Kasumi-1 (cell line): ENCODE measurements around the gene PEA15.
A peak's percentile ranks its signal among the peaks of the same experiment; 100 is the strongest.

ENCODE experiments used
- DNase-seq, 2 experiments: peaks; one replicate each; lab custom pipeline; 2025; lab: John Stamatoyannopoulos, UW

Gene PEA15

DNA sequence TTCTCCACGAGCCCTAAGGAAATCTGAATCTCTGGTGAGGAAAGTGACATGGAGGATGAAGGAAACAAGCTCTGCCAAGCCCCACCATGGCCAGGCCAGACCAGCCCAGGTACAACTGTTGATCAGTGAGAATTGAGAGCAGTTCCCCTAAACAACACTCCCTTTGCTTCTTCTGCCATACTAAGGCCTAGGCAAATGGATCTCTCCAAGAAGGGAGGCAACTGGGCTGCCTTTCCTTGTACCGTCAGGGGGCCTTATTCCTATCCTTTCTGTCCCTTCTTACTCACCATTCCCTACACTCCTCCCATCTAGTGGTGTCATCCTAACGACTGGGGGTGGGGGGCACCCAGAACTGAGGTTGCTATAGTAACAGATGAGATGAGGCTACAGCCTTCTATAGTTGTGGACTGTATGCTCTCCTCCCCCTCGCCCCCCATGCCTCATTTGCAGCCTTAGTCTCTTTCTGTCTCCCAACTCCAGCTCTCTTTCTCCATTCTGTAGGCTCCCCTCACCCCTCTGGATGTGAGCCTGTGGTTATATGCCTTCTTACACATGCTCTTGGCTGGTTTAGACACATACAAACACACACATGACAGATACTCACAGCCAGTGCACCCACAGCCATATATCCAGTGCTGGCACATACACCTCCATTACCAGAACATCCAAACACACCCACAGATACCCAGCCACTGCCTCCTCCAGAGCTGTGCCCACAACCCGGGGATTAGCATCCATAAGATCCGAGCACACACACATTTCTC lies 3.6 kb downstream of the PEA15 start:
- no peak for DNase-seq

DNA sequence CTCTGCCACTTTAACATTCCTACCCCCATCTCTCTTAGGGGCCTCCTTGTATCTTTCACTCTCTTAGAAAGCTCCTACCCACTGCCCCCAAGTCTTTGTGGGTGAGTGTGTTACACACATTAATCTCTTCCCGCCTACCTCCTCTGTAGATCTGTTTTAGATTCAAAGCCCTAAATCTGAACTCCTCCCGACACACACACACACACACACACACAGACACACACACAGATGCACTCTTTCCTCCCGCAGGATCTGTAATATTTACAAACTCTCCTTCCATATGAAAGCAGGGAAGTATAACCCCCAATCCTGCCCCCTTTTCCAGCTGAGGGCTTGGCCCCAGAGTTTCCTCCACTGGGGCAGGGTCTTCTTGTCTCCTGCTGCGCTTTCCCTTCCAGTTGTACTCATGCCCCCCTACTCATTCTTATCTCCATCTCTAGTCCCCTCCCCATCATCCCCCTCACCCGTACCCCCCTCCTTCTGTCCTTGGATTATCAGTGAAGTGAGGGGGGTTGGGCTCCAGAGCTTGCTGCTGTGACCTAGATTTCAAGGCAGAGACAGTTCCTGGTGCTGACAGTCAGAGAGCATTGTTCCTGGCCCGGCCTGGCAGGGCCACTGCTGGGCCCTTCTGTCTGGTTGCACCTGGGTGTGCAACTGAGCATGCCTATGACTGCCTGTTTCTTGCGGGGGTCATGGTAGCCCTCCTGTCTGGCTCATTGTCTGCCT lies 4.3 kb downstream of the PEA15 start:
- no peak for DNase-seq

DNA sequence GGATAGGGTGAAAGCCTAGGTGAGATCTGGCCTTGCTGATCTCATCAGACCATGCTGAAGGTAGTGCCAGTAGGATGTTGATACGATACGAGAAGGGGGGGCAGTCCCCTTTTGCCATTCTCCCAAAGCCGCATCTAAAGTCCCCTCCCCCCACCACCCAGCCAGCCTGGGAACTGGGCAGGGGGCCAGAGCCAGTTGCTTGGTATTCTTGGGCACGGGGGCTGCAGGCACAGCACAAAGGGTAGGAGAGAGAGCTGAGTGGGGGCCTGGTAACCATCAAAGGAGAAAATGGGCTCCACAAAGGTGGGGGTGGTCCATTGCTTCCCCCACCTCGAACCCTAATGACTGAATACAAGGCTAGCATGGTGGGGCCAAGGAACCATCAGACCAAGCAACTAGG lies 5.4 kb downstream of the PEA15 start:
- no peak for DNase-seq

DNA sequence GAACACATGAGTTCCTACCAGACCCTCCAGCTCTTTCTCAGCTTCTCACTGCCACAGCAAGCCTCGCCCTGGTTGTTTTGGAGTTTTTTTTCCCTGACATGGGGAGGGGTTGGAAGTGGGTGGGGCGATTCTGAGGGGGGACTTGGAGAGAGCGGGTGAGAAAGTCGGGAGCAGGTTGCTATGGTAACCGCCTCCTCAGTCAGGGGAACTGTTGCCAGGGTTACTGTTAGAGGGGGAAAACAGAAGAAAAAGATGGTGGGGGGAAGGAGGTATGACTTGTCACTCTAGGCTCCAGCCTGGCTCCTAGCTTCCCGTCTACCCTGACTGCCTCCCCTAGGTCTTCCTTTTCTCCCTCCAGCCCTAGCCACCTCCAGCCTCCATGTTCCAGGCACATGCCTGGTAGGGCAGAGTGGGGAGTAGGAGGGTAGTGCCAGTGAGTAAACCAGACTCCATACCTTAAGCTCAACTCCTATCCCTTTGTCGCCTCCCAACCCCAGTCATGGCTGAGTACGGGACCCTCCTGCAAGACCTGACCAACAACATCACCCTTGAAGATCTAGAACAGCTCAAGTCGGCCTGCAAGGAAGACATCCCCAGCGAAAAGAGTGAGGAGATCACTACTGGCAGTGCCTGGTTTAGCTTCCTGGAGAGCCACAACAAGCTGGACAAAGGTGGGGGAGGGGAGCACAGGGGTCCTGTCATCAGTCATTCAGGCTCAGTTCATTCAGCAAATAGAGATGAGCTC lies 6.0 kb downstream of the PEA15 start:
- no peak for DNase-seq

DNA sequence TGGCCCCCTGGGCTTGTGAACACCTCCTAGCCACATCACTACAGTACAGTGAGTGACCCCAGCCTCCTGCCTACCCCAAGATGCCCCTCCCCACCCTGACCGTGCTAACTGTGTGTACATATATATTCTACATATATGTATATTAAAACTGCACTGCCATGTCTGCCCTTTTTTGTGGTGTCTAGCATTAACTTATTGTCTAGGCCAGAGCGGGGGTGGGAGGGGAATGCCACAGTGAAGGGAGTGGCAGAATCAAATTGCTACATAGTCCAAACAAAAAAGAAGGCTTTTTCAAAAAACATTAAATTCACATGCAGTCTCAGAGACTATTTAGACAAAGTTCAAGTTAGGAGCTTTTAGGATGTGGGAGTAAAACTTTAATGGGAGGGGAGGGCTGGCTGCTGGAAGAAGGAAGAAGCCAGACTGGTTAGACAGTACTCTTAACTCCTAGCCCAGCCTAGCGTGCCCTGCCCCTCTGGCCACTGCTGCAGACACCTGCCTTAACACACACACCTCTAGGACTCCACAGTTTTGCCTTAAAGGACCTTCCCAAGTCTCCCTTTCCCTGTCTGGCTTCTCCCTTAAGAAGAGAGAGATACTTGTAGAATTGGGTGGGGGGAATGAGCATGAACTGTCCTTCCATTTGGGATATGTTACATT lies 9.4 kb downstream of the PEA15 start:
- DNase-seq = no peak

DNA sequence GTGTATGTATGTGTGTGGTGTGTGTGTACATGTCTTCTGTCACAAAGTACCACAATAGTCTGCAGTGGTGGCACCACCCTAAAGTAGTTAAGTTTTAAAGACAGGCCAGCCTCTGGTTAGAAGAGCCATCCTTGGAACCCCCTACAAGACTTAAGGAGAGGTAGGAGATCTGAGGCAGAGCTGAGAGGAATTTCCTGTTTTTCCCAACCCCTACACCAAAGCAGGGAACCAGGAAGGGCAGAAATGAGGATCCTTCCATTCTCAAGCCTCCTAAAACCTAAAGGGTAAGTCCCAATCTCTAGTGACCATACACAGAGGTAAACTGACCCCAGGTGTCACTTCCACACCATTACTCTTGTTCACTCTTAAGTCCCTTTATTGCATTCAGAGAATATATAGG lies 11.1 kb downstream of the PEA15 start:
- DNase-seq = no peak

DNA sequence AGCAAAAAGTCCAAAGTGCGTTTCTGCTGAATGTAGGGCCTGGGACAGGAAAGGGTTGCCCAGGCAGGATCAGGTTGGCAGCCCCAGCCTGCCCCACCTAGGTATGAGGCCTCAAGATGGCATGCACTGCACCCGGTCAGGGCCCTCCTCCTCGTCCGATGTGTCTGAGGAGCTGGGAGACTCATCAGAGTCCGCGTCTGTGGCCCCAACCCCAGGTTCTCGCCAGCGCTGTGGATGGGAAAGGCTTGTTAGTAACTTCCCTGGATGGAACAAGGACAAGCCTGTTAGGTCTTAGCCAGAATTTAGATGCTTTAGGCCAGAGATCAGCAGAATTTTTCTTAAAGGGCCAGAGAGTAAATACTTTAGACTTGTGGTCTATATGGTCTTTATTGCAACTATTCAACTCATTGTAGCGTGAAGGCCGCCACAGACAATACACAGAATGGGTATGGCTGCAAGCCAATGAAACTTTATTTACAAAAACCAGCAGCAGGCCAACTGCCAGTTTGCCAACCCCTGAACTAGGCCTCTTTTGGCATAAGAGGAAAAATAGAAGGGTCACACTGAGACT lies 12.4 kb downstream of the PEA15 start:
- DNase-seq = no peak

DNA sequence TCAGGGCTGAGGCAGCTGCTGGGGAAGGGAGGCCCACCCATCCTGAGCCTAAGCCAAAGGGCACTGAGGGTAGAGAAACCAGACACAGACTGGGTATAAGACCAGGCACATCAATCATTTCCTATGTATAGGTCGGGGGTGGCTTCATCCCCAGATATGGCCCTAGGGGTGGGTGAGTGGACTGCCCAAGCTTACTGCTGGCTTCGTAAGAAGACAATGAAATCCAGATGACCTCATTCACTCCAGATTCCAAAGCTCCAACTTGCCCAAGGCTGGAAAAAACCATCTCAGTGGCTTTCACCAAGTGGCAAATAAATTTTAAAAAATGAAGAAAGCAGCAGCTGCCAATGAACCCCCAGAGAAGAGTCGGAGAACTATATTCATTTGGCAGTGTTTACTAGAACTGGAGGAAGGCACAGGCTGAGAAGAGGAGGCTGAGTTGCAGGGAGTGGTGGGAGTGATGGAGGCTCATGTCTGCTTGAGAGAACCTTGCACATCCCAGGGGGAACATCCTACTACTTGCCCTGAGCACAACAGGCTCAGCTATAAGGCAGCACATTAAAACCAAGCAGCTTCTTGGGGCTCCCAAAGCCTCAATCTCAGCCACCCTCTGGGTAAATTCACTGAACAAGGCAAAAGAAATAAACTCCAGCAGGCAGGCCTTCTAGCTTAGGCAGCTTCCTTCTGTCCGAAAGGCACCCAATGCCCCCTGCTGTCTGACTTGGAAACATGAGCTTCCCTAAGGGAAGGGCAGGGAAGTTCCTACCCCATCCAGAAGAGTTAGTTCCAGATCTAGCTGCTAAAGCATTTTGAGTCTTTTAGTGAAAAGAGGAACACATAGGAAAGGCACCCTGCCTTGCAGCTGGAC lies 14.1 kb downstream of the PEA15 start:
- peak; percentile 27 to 28 for DNase-seq

DNA sequence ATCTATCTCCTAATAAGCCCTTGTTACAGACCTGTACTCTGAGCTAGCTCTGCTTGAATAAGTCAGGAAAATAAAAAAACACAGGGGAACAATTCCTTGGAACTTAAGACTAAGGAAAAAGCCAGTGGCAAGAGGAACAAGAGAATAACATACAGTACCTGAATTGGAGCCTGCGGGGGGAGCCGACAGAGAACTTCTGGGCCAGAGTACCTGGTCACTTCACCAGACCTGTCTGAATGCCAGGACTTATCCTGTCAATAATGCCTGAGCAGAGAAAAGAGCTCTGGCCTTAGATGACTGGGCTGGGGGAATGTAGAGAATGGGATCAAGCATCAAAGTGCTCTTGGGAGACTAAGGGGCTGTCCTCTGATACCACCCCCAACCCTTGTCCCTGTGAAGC lies 15.1 kb downstream of the PEA15 start:
- DNase-seq = no peak

DNA sequence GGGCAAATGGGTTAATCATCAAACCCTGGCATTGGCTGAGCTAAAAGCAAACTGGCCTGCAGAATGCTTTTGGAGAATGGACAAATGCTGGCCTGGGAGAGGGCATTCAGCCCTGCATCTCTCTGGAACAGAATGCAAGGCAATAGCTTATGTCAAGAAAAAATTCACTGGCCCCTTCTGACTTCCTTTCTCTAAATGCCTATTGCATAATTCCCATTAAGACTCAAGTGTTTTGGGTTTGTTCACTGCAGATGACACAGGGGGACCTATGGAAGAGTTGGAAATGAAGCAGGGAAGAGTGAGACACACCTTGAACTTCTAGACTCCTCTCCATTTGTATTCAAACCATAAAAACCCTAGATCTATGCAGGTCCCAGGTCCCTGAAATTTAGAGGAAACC lies 15.9 kb downstream of the PEA15 start:
- no peak for DNase-seq

DNA sequence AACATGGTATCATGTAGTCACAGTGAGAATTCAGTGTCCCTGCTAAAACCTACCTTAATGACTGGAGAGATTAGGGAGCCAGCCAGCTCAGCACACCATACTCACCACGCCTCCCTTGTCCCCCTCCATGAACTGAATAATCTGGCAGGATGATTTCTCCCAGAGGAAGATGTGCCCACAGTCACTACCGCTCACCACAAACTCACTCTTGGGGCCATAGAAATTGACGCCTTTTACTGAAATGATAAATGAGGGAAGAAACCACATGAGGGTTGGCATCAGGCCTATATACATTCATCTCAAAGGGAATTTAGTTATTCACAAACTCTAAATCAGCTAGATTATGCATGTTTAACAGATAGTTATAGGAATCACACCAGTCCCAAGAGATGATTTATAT lies 17.4 kb downstream of the PEA15 start:
- DNase-seq = no peak

DNA sequence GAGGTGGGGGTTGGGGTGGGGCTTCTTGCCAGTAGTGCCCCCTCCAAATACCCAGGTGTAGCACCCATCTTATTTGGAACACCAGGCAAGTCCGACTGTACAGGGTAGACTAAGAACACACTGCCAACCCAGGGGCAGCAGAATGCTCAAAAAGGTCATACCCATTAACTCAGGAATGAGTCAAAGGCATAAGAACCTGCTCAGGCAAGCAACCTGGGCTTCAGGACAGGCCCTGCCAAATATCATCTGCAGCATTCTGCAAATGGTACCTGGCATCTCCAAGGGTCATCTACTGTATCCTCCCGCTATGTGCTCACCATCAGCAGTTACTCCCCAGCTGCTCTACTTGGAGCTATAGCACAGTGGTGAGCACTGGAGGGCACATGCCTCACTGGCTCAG lies 19.4 kb downstream of the PEA15 start:
- DNase-seq = no peak

DNA sequence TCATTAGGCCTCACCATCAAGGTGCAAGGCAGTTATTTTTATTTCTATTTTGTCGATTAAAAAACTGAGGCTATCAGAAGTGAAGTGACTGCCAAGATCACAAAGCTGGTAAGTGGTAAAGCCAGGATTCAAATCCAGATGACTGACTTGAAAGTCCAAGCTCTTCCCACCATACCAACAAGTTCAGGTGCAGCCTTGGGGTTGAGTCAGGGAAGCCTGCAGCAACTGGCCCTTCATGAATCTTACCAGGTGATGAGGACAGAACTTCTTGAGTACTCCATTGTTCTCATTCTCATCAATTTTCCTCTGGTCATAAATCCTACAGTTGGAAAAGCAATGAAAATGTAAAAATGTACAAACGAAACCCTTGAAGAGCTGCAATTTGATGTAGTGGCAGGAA lies 20.2 kb downstream of the PEA15 start:
- no peak for DNase-seq

DNA sequence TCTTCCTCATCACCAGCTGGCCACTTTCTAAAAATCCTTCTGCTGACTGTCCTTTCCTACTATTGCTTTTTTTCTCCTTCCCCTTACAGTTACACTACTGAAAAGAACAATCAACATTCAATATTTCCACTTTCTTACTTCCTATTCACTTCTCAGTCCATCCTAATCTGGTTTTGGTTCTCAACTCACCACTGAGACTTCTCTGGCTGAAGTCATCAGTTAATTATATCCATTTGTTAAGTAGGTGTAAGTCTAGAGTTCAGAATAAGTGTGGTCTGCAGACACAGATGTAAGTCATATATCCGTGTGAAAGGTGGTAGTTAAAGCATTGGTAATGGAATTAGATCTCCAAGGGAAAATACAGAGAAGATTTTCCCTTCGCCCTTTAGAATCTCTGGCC lies 21.4 kb downstream of the PEA15 start:
- DNase-seq = no peak

DNA sequence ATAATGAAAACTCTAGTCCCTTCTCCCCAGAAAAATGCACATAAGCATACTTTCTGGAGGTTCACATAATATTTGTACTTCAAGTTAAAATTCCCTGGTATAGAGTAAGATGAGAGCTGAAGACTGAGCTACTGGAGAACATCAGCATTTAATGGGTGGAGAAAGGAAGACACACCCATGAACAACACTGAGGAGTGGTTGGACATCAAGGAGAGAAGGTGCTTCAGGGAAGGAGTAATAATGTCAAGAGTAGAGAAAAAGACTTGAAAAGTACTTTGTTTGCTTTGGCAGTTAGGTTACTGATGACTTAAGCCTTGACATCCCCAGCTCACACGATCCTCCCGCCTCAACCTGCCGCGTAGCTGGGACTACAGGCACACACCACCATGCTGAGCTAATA lies 21.9 kb downstream of the PEA15 start:
- no peak for DNase-seq

DNA sequence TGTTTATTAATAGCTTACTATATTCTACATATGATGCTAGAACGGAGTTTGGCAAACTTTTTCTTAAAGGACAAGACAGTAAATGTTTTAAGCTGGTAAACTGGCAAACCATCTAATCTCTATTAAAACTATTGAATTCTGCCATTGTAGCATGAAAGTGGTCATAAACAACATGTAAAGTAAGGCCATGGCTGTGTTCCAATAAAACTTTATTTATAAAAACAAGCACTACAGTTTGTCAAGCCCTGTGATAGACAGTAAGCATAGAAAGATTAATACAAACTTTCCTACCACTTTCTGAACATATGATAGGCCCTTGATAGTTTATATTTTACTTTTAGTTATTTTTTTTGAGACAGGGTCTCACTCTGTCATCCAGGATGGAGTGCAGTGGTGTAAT lies 22.4 kb downstream of the PEA15 start:
- DNase-seq = no peak

DNA sequence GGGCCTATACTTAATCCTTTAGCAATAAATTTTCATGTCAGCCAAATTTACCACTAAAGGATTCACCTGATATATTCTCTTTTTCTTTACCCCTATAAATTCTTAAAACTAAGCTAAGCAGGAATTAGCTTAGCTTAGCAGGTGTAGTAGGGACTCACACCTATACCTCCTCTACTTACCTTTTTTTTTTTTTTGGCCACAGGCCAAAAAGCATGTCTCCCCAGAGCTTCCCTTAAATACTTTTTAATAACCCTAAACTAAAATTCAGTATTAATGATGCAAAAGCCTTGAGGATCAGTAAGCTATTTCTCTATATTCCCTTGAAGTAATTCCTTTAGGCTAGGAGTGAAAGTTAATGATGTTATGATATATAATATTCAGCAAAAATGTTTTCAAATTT lies 23.2 kb downstream of the PEA15 start:
- no peak for DNase-seq

DNA sequence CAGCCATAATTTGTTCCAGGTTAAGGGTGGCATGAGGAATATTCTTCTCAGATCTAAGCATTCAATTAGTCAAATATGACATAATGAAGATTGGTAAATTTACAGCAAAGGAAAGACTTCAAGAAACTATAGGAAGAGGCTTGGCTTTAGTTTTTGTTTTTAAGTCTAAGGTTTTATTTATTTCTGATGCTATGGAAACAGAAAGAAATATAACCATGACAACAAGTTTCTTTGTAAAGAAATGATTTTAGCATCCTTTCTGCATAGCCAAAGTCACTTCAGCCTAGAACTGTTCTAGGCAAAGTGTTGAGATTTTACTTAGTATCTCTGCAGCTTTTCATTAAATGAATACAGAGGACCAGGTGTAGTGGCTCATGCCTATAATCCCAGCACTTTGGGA lies 27.7 kb downstream of the PEA15 start:
- no peak for DNase-seq

DNA sequence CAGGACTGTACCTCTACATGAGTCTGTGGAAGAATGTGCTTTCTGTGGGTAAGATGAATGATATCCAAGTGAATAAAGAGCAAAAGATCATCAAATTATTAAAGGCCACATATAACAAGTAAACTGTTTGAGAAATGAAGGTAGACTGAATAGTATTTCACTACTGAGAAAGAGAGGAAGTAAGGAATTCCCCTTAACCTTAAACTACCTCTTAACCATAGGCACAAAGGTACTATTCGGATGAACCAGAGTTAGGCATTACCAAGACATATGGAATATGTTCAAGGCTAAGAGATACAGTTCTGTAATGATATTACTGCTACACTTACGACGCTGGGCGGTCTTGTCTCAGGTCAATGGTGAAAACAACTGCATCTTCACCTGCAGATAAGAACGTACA lies 31.6 kb downstream of the PEA15 start:
- DNase-seq = no peak

DNA sequence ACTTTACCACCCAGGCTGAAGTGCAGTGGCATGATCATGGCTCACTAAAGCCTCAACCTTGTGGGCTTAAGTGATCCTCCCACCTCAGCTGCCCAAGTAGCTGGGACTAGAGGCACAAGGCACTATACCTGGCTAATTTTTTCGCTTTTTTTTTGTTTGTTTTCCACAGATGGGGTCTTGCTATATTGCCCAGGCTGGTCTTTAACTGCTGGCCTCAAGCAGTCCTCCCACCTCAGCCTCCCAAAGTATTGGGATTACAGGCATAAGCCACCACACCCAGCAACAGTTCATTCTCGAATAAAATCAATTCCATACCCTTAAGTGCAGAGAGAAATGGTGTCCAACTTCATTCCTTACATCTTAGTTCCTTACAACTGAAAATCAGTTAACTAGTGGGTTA lies 32.4 kb downstream of the PEA15 start:
- no peak for DNase-seq

DNA sequence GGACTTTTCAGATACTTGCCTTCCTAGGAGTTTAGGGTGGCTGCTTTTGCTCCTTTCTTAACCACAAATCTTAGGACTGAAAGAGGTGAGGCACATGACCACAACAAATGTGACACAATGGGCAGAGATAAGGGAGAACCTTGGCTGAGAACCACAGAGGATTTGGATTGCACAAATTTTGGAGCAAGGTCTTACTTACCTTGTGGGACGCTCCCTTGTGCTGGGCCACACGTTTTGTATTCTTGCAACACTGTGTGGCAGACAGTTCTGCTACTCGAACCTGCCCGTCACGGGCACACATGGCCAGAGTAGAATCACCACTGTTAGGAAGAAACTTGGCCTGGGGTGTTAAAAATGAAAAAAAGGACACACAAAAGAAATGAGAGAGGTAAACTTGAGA lies 33.2 kb downstream of the PEA15 start:
- DNase-seq = no peak
